GM12872 (cell line): ENCODE measurements around the gene ELFN1.

ENCODE experiments used
- CTCF ChIP-seq: IDR thresholded peaks from 3 replicates; pipeline ENCODE4 v1.5.1; 2011; ENCODE audit warnings: low read depth, mild to moderate bottlenecking, low read length, moderate library complexity; ENCODE audit not compliant: insufficient read depth

The ELFN1 gene

GRCh38 chr7:1794888-1795542 is 124.9 kb downstream of the ELFN1 start:
- peak; percentile 23; the same call in 1 of the 3 replicates for TF ChIP-seq CTCF
